Fibroblast of skin of scalp (primary cell): ENCODE results near the gene RNPEP.
"Not testable (repeated sequence)": the region's sequence is repeated elsewhere in the genome, so short reads cannot be mapped to it uniquely, and the experiment has no call there.

ENCODE experiments used
- DNase-seq: peaks from one replicate; pipeline ENCODE4 v3.0.0-alpha.2; 2013

RNPEP gene

DNA sequence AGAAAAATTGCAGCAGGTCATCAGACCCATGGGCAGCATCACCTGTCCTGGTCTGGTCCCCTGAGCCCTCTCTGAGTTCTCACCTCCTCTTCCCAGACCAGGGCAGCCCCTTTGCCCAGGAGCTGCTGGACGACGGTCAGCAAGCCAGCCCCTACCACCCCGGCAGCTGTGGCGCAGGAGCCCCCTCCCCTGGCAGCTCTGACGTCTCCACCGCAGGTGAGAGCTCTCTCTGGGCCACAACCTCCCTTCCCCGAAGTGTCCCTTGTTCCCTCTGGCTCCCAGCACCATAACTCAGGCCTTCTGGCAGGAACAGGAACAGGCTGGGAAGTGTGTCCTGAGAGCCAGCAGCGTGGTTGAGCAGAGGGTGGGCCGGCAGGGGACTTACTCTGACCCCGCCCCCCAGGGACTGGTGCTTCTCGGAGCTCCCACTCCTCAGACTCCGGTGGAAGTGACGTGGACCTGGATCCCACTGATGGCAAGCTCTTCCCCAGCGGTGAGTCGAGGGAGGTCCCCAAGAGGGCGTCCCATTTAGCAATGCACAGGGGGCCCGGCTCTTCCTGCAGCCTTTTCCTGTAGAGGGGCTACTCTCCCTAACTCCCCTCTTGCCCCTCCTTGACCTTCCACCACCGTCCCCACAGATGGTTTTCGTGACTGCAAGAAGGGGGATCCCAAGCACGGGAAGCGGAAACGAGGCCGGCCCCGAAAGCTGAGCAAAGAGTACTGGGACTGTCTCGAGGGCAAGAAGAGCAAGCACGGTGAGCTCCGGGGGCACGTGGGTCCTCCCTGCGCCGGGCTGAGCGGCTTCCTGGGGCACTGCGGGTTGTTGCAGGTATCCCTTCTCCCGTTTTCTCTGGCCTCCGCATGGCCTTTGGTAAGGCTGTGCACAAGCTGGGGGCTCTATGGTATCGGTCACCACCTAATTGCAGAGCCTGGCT lies 30.4 kb downstream of the RNPEP start:
- DNase-seq, result no peak

DNA sequence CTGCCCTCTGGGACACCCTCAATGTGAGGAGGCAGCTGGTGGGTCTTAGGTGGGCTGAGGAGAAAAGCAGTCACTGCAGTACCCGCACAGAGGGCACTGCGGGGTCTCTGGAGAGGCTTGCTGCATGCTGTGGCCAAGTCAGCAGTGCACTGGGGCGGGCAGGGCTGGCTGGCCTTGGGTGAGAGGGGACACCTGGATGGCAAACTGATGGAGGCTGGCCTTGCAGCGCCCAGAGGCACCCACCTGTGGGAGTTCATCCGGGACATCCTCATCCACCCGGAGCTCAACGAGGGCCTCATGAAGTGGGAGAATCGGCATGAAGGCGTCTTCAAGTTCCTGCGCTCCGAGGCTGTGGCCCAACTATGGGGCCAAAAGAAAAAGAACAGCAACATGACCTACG lies 31.2 kb downstream of the RNPEP start:
- DNase-seq, result no peak

DNA sequence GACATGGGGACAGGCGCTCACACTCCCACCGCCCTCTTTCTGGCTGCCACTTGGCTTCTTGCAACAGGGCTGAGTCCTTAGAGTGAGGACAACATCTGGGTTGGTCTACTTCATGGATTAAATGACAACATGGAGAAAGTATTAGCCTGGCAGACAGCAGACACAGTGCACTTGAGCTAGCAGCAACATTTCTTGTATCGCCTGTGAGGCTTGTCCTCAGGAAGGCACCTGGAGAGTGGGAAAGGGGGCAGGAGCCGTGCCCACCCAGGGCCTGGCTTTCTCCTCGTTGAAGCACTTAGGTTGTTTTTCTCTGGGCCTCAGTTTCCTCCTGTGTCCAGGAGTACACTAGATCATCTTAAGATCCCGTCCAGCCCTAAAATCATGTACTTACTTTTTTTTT lies 31.6 kb downstream of the RNPEP start:
- no peak for DNase-seq

DNA sequence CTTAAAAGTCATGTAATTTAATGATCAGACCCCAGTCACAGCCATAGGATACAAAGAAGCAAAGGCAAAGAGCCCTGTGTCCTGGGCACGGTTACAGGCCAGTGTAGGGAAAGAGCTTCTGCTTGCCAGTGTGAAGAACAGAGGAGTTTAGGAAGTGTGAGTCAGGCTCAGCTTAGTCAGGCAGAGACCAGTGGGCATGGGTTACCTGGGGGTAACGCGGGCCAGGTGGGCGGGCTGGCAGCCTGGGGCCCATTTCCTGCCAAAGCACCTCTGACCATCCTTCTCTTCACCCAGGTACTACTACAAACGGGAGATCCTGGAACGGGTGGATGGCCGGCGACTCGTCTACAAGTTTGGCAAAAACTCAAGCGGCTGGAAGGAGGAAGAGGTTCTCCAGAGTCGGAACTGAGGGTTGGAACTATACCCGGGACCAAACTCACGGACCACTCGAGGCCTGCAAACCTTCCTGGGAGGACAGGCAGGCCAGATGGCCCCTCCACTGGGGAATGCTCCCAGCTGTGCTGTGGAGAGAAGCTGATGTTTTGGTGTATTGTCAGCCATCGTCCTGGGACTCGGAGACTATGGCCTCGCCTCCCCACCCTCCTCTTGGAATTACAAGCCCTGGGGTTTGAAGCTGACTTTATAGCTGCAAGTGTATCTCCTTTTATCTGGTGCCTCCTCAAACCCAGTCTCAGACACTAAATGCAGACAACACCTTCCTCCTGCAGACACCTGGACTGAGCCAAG lies 32.6 kb downstream of the RNPEP start:
- no peak for DNase-seq

DNA sequence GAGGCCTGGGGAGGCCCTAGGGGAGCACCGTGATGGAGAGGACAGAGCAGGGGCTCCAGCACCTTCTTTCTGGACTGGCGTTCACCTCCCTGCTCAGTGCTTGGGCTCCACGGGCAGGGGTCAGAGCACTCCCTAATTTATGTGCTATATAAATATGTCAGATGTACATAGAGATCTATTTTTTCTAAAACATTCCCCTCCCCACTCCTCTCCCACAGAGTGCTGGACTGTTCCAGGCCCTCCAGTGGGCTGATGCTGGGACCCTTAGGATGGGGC lies 33.2 kb downstream of the RNPEP start:
- DNase-seq, result no peak

DNA sequence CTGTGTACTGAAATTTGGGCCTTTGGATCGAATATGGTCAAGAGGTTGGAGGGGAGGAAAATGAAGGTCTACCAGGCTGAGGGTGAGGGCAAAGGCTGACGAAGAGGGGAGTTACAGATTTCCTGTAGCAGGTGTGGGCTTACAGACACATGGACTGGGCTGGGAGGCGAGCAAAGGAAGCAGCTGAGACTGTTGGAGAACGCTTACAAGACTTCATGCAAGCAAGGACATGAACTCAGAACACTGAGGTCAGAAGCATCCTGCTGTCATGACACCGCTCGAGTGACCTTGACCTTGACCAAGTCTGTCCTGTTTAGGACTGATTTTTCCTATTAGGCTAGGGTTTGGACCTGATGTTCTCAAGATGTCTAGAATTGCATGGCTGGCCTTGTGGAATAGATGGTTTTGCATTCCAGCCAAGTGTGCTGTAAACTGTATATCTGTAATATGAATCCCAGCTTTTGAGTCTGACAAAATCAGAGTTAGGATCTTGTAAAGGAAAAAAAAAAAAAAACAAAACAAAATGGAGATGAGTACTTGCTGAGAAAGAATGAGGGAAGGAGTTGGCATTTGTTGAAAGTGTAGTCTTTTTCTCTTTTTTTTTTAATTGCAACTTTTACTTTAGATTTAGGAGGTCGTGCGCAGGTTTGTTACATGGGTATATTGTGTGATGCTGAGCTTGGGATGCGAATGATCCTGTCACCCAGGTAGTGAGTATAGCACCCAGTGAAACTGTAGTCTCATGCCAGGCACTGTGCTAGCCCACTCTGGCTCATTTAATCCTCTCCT lies 33.8 kb downstream of the RNPEP start:
- no peak for DNase-seq

DNA sequence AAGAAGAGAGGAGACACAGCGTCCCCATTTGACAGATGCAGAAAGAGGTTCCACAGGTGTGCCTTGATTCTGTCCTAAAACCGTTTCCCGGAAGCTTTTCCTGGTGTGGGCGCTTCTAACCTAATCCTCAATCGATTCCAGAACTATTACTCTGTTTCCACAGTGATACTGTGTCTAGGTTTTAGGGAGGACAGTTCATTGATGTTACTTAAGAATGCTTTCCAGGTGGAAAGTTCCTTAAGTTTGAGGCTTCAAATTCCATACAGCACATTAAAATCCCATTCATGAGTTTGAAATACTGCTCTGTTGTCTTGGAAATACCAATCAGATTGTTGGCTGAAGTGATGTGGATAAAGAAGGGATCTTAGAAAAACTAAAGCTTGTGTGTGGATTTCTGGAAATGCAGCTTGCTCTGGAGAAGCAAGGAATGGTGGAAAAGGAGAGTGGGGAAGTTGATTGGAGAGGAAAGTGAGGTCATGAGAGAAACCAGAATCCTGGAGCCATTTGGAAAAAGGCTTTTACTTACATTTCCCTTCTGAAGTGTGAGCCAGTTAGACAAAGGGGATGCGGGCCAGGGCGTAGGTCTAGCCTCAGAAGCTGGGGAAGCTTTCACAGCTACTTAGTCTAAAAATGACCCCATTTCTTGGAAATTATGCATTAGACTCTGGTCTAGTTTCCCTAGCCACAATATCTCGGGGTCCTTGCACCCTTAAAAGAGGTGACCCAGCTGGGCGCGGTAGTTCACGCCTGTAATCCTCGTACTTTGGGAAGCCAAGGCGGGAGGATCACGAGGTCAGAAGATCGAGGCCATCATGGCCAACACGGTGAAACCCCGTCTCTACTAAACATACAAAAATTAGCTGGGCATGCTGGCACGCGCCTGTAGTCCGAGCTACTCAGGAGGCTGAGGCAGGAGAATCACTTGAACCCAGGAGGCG lies 34.6 kb downstream of the RNPEP start:
- DNase-seq, result no peak

DNA sequence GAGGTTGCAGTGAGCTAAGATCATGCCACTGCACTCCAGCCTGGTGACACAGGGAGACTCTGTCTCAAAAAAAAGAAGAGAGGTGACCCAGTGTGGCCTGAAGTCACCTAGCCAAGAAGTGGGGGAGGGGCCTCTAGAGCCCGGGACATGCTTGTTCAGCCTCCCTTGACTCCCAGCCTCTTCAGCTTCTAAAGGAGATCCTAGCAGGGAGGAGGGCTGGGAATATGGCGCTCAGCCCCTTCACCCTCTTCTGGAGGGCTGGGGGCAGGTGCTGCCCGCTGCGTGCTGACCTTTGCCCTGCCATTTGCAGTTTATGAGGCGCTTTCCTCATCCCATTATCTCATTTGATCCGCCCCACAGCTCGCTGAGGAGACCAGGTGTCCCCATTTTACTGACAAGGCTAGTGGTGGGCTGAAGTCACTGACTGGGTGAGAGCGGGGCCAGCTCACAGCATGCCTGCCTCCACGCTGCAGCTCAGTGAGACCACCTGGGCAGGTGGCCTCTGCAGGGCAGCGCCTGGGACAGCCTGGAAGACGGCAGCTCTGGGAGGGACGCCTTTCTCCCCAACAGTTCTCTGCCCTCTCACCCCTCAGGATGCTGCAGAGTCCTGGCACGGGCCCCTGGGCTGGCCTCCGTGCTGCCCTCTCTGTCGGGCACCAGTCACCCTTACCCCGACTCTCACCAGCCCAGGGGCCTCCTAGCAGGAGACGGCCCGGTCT lies 35.5 kb downstream of the RNPEP start:
- no peak for DNase-seq

DNA sequence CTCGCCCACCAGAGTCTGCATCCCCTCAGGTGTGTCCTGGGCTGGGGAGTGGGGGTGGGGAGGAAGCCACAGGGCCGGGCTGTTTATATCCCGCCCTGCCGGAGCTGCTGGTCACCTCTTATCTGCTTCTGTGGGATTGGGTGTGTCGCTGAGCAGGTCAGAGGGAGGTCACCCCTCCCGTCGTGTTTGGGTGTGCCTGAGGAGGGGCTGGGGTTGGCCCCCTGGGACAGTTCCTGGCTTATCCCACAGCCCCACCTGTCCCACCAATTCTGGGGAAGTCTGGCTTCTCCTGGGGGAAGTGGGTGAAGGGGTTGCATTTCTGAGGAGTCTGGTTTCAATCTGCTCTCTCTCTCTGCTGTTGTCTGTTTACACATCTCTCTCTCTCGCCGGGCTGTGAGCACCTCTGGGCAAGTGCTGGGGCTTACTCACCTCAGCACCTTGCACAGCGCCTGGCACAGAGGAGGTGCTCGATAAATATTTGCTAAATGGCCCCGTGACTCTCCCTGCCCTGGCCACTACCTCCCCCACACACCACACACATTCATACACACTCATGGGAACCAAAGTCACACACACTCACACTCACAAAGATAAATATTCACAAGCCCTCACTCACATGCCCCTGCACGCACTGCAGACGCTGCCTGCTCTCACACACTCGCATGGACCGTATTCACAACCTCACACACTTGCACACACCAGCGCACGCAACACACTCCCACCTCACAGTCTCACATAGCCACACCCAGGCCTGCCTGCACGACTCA lies 36.2 kb downstream of the RNPEP start:
- no peak for DNase-seq

DNA sequence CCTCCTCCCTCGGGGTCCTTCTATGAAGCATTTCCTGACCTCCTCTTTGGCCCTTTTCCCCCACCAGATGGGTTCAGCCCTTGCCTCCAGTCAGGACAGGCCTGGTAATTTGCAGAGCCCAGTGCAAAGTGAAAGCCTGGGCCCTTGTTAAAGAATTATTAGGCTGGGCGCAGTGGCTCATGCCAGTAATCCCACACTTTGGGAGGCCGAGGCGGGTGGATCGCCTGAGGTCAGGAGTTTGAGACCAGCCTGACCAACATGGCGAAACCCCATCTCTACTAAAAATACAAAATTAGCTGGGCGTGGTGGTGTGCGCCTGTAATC lies 36.7 kb downstream of the RNPEP start:
- DNase-seq, result not testable (repeated sequence)

DNA sequence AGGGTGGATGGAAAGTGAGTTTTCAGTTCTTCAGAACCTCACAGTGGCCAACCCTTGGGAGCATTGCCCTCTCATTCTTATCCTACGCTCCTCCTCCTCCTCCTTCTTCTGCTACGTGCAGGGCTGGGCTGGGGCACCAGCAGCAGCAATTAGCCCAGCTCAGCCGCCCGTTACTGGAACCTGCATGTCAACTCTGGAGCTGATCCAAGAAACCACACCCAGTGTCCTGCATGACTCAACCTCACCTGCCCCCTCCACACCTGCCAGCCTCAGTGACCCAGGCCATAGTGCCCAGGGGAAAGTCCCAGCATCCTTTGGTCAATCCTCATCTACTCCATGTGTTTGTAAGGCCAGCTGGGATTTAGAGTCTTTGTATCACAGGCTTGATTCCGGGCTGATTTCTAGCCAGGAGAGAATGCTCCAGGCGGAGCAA lies 40.6 kb downstream of the RNPEP start:
- no peak for DNase-seq

DNA sequence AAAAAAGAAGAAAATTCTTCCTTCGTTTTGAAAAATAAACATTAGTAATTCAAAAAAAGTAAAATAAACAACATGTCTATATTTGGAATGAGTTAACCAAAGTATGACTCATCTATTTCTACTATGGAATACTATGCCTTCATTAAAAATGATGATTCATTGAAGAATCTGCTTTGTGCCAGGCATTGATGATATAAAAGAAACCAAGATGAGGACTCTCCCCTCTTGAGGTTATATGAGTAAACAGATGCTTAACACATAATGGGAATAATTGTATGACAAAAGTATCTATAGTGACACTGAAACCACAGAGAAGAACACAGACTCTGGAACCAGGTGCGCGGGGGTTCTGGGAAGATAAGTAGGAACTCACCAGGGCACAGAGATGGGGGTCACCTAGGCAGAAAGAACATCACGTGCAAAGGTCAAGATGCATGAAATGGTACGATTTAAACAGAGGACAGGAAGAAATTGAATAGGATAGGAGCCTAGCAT lies 46.8 kb downstream of the RNPEP start:
- DNase-seq, result peak; percentile 85

DNA sequence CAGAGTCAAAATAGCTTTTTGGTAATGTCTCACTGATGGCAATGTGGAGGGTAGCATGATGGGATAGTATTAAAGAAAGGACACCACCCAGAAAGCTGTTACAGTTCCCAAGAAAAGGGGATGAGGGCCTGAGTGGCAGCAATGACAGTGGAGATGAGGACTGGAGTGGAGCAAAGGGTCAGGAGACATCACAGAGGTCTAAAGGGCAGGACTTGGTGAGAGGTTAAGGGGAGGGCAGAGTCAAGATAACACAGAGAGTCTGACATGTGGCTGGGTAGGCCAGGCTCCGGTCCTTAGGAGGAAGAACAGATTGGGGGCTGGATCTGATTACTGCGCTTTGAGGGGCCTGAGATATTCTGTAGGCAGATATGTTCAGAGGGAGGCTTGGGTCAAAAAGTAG lies 47.3 kb downstream of the RNPEP start:
- DNase-seq, result no peak

DNA sequence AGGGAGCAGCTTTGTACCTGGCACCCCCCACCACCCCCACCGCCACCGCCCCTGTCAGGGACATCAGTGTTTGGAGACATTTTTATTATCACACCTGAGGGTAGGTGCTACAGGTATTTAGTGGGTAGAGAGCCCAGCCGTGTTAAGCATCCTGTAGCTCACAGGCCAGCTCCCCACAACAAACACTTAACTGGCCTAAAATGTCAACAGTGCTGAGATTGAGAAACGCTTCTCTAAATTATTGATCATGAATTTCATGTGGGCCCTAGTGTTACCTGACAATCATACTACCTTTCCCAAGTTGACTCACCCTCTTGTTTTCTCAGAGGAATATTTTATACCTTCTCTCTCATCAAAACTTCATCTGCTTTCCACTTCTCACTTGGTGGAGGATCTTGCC lies 49.3 kb downstream of the RNPEP start:
- no peak for DNase-seq

DNA sequence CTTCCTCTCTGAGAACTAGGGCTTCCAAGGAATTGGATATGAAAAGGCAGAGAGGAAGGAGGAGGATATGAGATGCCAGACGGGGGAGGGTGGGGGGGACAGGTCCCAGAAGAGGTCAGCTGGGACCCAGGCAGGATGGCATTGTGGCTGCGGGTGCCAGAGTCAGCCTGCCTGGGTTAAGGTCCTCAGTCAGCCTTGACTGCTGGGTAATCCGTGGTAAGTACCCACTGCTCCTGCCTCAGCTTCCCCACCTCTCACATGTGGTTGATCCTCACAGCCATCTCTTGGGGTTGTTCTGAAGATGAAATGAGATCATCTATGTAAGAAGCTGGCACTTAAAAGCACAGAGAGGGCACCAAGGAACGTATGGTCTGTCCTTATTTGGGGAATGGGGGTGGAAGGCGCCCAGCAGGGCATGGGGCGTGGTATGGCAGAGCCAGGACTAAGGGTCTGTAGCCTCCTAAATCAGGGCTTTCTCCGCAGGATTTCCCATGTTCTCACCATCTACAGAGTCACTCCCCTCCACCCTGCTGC lies 51.8 kb downstream of the RNPEP start:
- no peak for DNase-seq

DNA sequence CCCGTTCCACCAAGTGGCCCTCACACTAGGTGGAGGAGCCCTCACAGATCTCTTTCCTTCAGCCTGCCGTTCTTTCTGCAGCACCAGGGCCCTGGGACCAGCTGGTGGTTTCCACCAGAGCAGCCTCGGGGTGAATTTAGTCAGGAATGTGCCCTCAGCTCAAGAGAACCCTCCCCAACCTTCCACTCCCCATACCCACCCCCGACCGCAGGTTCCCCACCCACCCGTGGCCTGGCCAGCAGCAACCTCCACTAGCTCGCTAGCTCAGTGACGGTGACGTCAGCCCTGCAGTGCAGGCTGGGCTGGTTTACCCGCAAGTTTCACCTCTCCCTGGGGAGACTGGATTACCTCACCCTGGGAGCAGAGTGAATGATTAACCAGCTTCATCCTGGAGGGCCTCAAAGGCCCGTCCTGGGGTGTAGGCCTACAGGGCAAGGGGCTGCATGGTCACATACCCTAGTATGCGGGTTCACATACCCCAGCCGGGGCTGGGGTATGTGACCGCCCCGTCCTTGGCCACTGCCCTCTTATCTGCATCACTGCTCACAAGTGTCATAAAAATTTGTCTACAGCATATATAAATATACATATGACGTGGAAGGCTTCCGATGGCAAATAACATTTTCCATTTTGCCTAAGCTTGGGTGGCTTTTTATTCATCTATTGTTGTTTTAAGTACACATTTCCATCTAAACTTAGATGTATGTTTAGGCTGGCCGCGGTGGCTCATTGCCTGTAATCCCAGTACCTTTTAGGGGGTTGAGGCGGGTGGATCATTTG lies 52.4 kb downstream of the RNPEP start:
- peak; percentile 98 for DNase-seq

DNA sequence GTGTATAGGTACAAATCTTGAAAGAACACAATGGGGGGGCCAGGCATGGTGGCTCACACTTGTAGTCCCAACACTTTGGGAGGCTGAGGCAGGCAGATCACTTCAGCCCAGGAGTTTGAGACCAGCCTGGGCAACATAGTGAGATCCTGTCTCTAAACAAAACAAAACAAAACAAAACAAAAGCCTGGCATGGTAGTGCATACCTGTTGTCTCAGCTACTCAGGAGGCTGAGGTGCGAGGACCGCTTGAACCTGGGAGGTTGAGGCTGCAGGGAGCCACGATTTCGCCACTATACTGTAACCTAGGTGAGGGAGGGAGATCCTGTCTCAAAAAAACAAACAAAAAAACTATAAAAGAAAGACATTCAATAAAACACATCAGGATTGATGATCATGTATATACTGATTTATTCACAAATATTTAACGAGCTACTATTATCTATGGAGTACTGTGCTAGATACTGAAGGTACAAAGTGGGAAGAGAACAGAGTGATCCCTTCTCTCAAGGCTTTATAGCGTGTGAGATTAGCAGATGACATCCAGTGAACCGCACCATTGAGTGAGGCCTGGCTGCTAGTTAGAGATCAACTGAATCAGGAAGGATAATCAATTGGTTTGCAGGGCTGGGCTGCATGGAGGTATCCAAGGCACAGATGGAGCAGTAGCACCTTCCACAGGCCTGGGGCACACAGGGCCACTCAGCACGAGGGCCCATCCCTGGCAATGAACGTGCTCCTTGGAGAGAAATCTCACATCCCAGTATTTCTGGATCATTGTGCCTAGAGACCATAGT lies 54.3 kb downstream of the RNPEP start:
- DNase-seq, result no peak

DNA sequence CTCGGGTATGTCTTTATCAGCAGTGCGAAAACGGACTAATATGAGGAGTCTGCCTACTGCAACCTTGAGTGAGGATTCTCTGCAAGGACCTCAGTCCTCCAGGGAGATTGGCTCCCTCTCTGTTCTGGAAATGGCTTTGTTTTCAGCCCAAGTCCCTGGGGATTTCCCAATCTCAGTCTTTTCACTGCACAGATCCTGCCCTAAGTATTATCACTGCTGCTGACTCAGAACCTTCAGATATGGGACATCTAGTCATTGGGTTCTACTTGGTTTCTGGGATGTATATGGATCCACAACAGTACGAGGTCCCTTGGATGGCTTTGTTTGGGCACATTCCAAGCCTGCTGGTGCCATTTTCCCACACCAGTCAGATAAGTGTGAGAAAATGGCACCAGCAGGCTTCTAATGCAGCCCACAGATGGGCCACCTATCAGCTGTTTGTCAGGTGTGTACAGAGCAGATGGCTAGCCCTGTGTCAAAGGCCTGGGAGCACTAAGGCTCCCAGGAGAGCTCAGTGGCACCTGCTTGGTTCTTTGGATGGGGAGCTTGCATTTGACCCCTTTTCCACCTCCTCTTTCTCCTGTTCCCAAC lies 55.4 kb downstream of the RNPEP start:
- DNase-seq, result peak; percentile 10
